Tibial nerve (tissue), 4 donors: Measurements from ENCODE around the gene NKX1-2. TPM values are rescaled to one million over a fixed set of nuclear protein-coding genes. Genes with fewer than 3 reads are reported as not detected.

ENCODE experiments used
- DNase-seq, 2 donors: peaks; one replicate each; pipeline ENCODE4 v3.0.0-alpha.2; 2019; ENCODE audit warnings: low spot score in 2 of 2
- H3K27ac ChIP-seq, 4 donors: fragments of 200-600 bp; sonication (generic) in 3 of 4; one replicate each; pipeline ENCODE4 v1.5.1; 2017 to 2019; ENCODE audit warnings: mild to moderate bottlenecking in 1 of 4
- H3K27me3 ChIP-seq, 2 donors: fragments of 200-600 bp; sonication (generic) in 1 of 2; one replicate each; pipeline versions ENCODE4 v1.5.1 to v1.6.0; 2017 to 2019
- H3K36me3 ChIP-seq, 3 donors: fragments of 200-600 bp; sonication (generic); one replicate each; pipeline ENCODE4 v1.5.1; 2018 to 2019
- H3K4me1 ChIP-seq, 4 donors: fragments of 200-600 bp; sonication (generic) in 3 of 4; one replicate each; pipeline ENCODE4 v1.5.1; 2017 to 2019
- H3K4me3 ChIP-seq, 4 donors: fragments of 200-600 bp; sonication (generic) in 3 of 4; one replicate each; pipeline ENCODE4 v1.5.1; 2017 to 2019; ENCODE audit warnings: mild to moderate bottlenecking in 1 of 4, moderate library complexity in 1 of 4
- H3K9me3 ChIP-seq, 4 donors: fragments of 200-600 bp; sonication (generic) in 3 of 4; one replicate each; pipeline ENCODE4 v1.5.1; 2017 to 2019
- EP300 ChIP-seq, 2 donors: sonication (generic); formaldehyde crosslinking; IDR thresholded peaks; one replicate each; pipeline ENCODE4 v1.6.1; 2017; ENCODE audit warnings: antibody characterized with exemption in 2 of 2, mild to moderate bottlenecking in 1 of 2
- POLR2A ChIP-seq, 2 donors: fragments of 450-650 bp; IDR thresholded peaks; one replicate each; pipeline ENCODE4 v1.6.1; 2017; ENCODE audit warnings: antibody characterized with exemption in 2 of 2, mild to moderate bottlenecking in 2 of 2, moderate library complexity in 2 of 2
- WGBS, 2 donors: methylation state at CpG; one replicate each; pipeline ENCODE4 v1.1.5; 2018; 5-methylcytosine and 5-hydroxymethylcytosine counted together
- total RNA-seq, 4 donors: library from RNA; depleted of rRNA; stranded (reverse); fragments of >200 nt; gene quantifications; one replicate each; pipeline ENCODE4 v1.1.0, GENCODE V29; 2016
- TF ChIP-seq, protein P1 (sequence below), 5 experiments: fragments of 200-600 bp in 3 of 5; fragments of 450-650 bp in 2 of 5; sonication (generic) in 3 of 5; IDR thresholded peaks; one replicate each; pipeline ENCODE4 v1.5.1; 2016 to 2019; ENCODE audit warnings: antibody characterized with exemption in 5 of 5, mild to moderate bottlenecking in 3 of 5, moderate library complexity in 2 of 5

NKX1-2 gene
- total RNA-seq, 4 donors from 2014 or later: not detected

DNA sequence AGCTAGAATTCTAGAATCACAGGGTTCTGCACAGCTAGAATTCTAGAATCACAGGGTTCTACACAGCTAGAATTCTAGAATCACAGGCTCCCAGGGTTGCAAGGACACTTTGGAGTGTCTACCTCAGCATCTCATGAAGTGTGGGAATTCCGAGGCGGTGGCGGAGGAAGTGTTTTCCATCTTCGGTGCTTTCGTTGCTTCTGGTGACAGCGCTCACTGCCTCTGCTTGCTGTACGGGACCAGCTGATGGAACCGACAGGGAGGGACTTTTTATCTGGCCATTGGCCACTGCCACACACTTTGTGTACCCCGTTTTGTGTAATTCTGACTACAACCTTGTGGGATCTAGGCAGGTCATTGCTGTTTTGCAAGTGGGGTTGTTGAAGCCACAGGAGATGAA lies 41.3 kb upstream of the NKX1-2 start:
- peaks cover 0 to 44% (median 0%) of the 10 kb centered on the region in 3 donors for H3K36me3 ChIP-seq
- WGBS, 2 donors: 95% methylated on average over 9 of the region's 9 CpGs
- no peak for DNase-seq

GRCh38 chr10:124486635-124487034 lies 36.8 kb upstream of the NKX1-2 start:
- TF ChIP-seq EP300 (IDR thresholded peaks at IDR 0.05) (no peak), POLR2A (IDR thresholded peaks at IDR 0.05) (no peak)
- TF ChIP-seq, protein P1, sequence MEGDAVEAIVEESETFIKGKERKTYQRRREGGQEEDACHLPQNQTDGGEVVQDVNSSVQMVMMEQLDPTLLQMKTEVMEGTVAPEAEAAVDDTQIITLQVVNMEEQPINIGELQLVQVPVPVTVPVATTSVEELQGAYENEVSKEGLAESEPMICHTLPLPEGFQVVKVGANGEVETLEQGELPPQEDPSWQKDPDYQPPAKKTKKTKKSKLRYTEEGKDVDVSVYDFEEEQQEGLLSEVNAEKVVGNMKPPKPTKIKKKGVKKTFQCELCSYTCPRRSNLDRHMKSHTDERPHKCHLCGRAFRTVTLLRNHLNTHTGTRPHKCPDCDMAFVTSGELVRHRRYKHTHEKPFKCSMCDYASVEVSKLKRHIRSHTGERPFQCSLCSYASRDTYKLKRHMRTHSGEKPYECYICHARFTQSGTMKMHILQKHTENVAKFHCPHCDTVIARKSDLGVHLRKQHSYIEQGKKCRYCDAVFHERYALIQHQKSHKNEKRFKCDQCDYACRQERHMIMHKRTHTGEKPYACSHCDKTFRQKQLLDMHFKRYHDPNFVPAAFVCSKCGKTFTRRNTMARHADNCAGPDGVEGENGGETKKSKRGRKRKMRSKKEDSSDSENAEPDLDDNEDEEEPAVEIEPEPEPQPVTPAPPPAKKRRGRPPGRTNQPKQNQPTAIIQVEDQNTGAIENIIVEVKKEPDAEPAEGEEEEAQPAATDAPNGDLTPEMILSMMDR (IDR thresholded peaks at IDR 0.05): no peak
- WGBS, 2 donors: 97 to 100% methylated on average over 6 of the region's 6 CpGs
- Histone ChIP-seq H3K4me3 (no peak overlapping the region), H3K36me3 (peaks cover 0 to 43% (median 0%) of the 10 kb centered on the region in 3 donors), H3K9me3 (peaks cover 0 to 2% (median 0%) of the 10 kb centered on the region in 4 donors), H3K27ac (no peak overlapping the region), H3K4me1 (no peaks in the 10 kb centered on the region), H3K27me3 (no peaks in the 10 kb centered on the region)
- DNase-seq: no peak

More for the DNA sequence above, 41.3 kb upstream of the NKX1-2 start:
- no peak overlapping the region for H3K4me3 ChIP-seq
- TF ChIP-seq, protein P1 (IDR thresholded peaks at IDR 0.05): no peak
- TF ChIP-seq EP300 (IDR thresholded peaks at IDR 0.05) (no peak), POLR2A (IDR thresholded peaks at IDR 0.05) (no peak)
- H3K27ac ChIP-seq: no peak overlapping the region
- H3K9me3 ChIP-seq: peaks cover 0 to 2% (median 0%) of the 10 kb centered on the region in 4 donors
- no peaks in the 10 kb centered on the region for H3K27me3 ChIP-seq
- H3K4me1 ChIP-seq: no peaks in the 10 kb centered on the region

- Histone ChIP-seq H3K36me3 (peaks cover 0 to 27% (median 0%) of the 10 kb centered on the region in 3 donors), H3K4me1 (no peaks in the 10 kb centered on the region), H3K9me3 (peaks cover 0 to 2% (median 0%) of the 10 kb centered on the region in 4 donors), H3K27ac (no peak overlapping the region), H3K4me3 (no peak overlapping the region), H3K27me3 (no peaks in the 10 kb centered on the region)
- WGBS, 2 donors: 78 to 84% methylated on average over 2 of the region's 2 CpGs
- no peak for DNase-seq
- TF ChIP-seq EP300 (IDR thresholded peaks at IDR 0.05) (no peak), POLR2A (IDR thresholded peaks at IDR 0.05) (no peak)
- TF ChIP-seq, protein P1 (IDR thresholded peaks at IDR 0.05): no peak
Measured at GRCh38 chr10:124484661-124485060, 34.8 kb upstream of the NKX1-2 start.

DNA sequence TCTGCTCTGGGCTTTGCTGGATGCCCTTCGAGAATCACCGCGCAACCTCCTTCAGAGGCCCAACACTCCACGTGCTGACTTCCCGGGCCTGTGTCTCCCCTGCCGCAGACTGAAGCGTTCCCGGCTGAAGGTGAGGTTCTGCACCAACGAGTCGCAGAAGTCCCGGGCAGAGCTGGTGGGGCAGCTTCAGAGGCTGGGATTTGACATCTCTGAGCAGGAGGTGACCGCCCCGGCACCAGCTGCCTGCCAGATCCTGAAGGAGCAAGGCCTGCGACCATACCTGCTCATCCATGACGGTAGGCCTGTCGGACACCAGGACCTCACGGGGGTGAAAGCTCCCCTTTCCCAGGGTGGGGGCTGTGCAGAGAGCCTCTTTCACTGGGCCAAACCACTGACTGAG lies 34.2 kb upstream of the NKX1-2 start:
- TF ChIP-seq, protein P1 (IDR thresholded peaks at IDR 0.05): no peak
- TF ChIP-seq EP300 (IDR thresholded peaks at IDR 0.05) (no peak), POLR2A (IDR thresholded peaks at IDR 0.05) (no peak)
- Histone ChIP-seq H3K36me3 (peaks cover 0 to 20% (median 0%) of the 10 kb centered on the region in 3 donors), H3K27ac (no peak overlapping the region), H3K4me1 (no peaks in the 10 kb centered on the region), H3K9me3 (peaks cover 0 to 2% (median 0%) of the 10 kb centered on the region in 4 donors), H3K4me3 (no peak overlapping the region), H3K27me3 (no peaks in the 10 kb centered on the region)
- no peak for DNase-seq
- 92 to 94% methylated on average over 15 to 17 of the region's 17 CpGs for WGBS, 2 donors

DNA sequence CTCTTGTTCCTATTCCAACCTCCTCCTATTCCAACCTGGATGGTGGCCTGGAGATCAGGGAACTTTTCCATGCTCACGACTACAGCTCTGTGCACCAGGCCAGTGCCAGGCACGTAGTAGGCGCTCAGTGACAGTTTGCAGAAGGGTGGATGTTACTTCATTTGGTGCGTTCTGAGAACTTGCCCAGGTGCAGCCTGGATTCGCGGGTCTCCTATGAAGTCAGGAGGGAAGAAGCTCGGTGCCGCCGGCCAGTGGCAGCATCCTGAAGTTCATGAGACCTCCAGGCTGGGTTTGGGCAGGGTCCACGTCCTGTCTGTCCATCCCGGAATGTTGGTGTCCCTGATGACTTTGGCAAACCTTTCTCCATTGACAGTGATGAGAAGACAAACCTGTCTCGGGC lies 33.0 kb upstream of the NKX1-2 start:
- Histone ChIP-seq H3K36me3 (peaks cover 0 to 14% (median 0%) of the 10 kb centered on the region in 3 donors), H3K27me3 (no peaks in the 10 kb centered on the region), H3K9me3 (peaks cover 0 to 2% (median 0%) of the 10 kb centered on the region in 4 donors), H3K4me1 (no peaks in the 10 kb centered on the region), H3K4me3 (no peak overlapping the region), H3K27ac (no peak overlapping the region)
- TF ChIP-seq EP300 (IDR thresholded peaks at IDR 0.05) (no peak), POLR2A (IDR thresholded peaks at IDR 0.05) (no peak)
- TF ChIP-seq, protein P1 (IDR thresholded peaks at IDR 0.05): no peak
- 93 to 96% methylated on average over 12 of the region's 12 CpGs for WGBS, 2 donors
- no peak for DNase-seq
